Epithelial cell of prostate (primary cell): ENCODE results near the gene PRDM16.

Source experiments
- DNase-seq: peaks from one replicate; pipeline ENCODE4 v3.0.0-alpha.2; 2011; ENCODE audit warnings: low read depth, low spot score
- H3K27ac ChIP-seq: fragments of 450-650 bp; 2 replicates; pipeline ENCODE4 v1.5.1; 2017; ENCODE audit warnings: mild to moderate bottlenecking

PRDM16 gene

DNA sequence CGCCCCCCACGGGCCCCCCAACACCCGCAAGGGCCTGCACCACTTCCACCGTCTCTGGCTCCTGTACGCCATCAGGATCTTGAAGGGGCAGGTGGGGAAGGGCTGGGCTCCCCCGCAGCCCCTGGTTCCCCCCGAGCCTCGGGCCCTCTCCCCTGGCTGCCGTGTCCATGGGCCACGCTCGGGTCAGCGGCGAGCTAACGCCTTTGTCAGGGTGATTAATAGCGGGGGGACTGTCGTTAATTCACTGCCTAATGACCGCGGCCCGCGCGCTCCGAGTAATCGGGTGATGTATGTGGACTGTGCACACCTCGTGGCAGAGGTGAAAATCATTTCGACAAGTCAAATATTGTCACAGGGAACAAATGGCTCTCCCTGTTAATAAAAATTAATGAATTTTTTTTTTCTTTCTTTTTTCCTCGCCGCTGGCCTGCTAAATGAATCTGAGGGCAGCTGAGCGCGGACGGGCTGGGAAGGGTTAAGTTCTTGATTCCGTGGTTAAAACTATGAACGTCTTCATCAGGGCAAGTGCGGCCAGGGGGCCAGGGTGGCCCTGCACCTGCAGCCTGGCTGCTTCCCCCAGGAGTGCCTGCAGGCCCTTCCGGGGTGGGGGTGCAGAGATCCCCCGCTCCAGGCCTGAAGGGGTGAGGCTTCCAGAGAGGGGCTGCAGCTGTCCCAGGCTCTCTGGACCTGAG lies 100.8 kb downstream of the PRDM16 start:
- H3K27ac ChIP-seq: no peak overlapping the region

DNA sequence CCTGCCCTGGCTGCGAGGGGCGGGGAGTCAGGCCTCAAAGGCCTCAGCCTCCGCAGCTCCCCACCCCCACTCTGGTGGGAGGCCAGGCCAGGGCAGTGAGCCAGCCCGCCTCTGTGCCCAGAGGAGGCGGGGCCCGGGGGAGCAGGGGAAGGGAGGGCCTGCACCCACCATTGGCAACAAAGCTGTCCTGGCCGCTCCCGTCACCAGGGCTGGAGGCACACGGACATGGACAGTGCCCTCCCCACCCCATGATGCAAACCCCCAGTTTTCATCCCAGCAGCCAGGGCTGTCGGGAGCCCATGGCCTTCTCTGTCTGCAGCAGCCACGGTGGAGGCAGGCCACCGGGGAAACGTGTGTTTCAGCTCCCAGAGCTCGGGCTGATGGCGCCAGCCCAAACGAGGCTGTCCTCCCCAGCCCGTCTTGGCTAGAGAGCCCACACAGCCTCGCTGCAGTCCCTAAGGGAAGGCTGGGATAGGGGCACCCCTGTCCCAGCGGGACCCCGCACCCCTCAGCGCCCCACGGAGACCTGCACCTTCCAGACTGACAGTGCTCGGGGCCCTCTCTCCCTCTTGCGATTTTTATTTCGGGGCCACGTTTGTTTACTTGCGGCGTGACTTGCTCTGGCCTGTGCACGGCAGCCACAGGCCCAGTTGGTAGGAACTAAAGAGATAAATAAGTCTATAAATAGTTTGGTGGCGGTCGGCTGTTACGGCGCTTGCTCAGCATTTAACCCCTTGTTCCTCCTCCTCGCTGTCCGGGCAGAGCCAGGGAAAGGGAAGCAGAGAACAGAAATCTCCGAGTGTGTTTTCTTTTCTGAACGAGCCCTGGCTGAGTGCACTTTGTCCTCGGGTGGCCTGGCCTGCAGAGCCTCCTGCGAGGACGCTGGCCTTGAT lies 101.8 kb downstream of the PRDM16 start:
- no peak for DNase-seq
- H3K27ac ChIP-seq: no peak overlapping the region

More for the DNA sequence above, 100.8 kb downstream of the PRDM16 start:
- no peak for DNase-seq

DNA sequence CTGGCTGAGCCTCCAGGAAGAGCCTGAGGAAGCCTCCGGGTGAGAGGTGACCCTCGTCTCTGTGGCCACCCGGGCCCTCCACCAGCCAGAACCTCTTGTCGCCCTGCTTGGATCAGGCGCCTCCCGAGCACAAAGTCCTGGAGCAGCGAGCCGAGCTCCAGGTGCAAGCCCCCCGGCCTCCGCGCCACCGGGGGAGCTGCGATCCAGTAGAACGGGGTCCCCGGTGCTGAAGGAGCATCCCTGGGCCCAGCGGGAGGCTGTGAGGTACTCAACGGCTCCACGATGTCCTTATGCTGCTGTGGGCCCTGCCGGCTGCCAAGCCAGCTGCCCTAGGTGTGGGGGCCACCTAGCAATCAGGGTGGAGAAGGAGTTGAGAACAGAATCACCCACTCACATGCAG lies 102.8 kb downstream of the PRDM16 start:
- no peak overlapping the region for H3K27ac ChIP-seq
- DNase-seq: no peak

DNA sequence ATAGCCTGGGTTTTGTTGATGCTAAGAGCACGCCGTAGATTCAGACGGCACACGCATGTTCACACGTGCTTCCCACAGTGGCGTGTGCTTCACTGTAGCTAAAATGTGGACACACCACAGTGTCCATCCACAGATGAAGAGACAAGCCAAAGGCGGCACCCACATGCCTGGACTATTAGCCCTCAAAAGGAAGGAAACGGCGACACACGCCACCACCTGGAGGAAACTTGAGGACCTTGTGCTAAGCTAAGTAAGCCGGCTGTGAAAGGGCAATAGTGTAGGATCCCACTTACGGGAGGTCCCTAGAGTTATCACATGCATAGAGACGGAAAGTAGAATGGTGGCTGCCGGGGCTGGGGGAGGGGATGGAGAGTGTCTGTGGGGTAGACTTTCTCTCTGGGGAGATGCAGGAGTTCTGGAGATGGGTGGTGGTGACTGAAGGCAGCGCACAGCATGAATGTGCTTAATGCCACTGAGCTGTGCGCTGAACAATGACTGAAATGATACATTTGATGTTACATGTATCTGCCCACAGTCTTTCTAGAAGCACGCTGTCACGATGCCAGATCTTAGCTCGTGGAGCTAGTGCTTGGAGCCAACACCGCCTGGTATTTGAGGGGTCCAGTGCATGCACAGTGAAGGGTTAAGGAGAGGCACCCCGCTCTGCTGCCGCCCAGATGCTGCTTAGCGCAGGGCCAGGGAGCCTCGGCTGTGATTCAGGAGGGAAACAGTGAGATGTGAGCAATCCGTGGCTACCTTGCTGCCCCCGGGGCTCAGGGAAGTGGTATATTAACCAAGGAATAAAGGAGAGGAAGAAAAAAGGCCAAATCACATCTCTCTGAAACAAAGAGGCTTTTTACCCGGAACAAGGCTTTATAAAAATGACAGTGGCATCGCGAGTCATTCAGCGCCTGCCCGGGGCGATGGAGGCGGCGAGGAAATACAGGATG lies 103.7 kb downstream of the PRDM16 start:
- no peak for DNase-seq
- no peak overlapping the region for H3K27ac ChIP-seq

DNA sequence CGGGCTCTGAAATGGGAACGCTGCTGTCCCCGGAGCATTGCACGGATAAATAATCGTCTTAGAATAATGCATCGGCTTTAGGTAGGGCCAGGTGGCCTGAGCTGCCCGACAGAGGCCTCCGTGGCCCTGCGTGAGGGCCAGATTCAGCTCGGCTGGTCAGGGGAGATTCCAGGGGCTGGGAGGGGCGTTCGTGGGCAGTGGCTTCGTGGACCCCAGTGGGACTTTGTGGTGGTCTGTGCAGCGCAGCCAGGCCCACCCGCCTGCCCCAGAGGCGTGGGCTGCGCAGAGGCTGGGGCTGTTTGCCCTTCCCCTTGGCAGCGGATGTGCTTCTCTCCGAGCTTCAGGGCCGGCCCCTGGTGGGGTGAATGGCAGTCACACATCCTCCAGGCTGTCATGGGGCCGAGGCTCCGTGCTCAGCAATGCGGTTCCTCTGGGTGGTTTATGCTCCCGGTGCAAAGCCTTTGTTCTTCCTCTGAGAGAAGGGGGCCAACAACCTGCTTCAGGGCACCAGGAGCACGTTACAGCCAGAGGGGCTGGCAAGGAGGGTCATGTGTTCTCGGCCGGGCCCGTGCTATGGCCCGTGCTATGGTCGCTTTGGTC lies 104.5 kb downstream of the PRDM16 start:
- no peak overlapping the region for H3K27ac ChIP-seq
- DNase-seq: no peak

DNA sequence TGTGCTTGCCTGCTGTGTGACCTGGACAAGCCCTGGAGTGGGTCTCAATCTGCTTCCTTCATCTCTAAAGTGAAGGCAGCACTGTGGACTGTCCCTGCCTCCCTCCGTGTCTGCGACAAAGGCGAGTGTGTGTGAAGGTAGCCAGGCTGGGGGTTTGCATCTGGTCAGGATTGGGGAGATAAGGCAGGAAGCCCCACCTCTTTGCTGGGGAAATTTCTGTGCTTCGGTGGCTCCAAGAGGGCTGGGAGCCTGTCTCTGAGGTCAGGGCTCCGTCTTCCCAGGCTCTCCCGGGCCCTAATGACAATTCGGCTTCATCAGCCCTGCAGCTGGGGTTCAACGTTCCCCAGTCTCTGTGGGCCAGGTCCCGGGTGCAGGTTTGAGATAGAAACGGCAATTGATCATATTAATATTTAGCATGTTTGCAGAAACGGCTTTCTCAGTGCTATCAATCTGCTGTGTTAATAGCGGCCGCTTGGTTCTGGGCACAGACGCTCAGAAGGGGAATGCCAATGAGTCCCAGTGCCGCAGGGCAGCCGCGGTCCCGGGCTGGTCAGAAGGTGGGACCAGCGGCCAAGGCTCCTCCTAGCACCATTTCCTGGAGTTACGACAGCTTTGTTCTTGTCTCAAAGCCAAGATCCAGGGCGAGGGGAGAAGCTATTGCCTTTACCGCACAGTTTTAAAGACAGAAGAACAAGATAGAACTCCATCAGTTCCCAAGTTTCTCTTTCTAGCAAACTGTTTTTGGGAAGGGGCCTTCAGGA lies 105.7 kb downstream of the PRDM16 start:
- no peak overlapping the region for H3K27ac ChIP-seq
- DNase-seq: no peak

DNA sequence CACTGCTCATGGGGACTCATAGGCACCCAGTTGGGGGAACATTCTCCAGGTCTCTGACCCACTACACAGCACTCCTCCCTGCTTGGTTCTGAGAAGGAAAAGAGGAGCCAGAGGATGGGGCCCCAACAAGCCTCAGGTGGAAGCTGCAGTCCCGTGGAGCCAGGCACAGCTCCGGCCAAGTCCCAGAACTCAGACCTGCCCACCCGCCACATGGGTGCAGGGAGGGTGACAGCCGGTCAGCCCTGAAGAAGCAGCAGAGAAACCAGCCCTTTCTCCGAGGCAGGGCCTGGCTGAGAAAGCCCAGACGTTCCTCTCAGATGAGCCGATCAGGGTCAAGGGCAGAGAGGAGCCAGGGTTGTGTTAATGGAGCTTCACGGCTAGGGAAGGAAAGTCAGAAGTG lies 106.5 kb downstream of the PRDM16 start:
- no peak for DNase-seq
- no peak overlapping the region for H3K27ac ChIP-seq

DNA sequence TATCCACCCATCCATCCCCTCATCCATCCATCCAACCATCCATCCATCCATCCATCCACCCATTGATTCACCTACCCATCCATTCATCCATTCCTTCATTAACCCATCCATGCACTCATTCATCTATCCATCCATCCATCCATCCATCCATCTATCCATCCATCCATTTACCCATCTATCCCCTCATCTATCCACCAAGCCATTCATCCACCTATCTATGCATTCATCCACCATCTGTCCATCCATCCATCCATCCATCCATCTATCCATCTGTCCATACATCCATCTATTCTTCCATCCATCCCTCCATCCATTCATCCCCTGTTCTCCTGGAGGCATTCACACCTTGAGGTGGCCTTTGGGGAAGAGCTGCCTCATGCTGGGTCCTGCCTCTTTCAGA lies 107.0 kb downstream of the PRDM16 start:
- H3K27ac ChIP-seq: no peak overlapping the region
- DNase-seq: no peak

DNA sequence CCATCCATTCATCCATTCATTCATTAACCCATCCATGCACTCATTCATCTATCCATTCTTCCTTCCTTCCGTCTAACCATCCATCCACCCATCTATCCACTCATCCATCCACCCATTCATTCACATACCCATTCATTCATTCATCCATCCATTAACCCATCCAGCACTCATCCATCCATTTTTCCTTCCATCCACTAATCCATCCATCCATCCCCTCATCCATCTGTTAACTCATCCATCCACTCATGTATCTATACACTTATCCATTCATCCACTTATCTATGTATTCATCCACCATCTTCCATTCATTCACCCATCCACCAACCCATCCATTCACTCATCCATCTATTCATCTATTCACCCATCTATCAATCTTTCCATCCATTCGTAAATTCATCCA lies 107.8 kb downstream of the PRDM16 start:
- no peak overlapping the region for H3K27ac ChIP-seq
- DNase-seq: no peak

DNA sequence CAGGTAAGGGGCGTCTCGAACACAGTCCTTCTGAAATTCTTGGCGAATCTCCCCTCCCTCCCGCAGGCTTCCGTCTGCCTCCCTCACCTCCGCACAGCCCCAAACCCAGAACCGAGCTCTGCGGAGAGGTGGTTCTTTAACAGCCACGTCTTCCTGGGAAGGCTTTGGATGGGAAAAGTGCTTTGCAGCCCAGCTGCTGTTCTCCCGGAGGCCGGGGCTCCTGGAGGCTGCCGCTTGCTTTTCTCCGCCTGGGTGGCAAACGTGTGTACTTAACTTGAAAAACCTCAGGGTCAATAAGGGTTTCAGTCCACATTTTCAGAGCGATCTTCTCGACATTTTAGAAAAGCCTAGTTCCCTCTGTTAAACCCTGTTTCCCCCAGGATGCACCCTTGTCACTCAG lies 109.3 kb downstream of the PRDM16 start:
- H3K27ac ChIP-seq: no peak overlapping the region

DNA sequence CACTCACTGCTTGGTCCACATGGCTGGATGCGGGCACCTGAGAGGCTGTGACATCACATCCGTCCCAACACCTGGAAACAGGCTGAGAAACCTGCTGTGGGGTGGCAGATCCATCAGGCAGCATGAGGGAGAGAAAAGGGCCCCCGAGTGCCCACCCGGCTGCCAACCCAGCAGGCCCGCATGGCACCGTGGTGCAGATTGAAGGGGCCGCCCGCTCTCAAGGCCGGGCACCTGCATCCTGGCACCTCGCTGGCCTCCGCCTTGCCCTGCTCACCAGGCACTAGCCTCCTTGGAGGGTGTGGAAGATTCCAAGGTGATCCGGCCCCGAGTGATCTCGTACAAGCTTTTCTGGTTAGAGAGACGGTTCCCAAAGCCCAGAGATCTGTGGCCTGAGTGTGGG lies 110.5 kb downstream of the PRDM16 start:
- no peak overlapping the region for H3K27ac ChIP-seq
- no peak for DNase-seq

More for the DNA sequence above, 109.3 kb downstream of the PRDM16 start:
- DNase-seq: no peak

DNA sequence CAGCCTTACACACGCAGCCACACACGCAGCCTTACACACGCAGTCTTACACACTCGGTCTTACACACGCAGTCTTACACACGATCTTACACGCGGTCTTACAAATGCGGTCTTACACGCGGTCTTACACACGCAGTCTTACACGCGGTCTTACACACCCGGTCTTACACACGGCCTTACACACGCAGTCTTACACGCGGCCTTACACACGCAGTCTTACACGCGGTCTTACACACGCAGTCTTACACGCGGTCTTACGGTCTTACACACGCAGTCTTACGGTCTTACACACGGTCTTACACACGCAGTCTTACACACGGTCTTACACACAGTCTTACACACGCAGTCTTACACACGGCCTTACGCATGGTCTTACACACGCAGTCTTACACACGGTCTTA lies 111.9 kb downstream of the PRDM16 start:
- H3K27ac ChIP-seq: no peak overlapping the region
- DNase-seq: no peak

DNA sequence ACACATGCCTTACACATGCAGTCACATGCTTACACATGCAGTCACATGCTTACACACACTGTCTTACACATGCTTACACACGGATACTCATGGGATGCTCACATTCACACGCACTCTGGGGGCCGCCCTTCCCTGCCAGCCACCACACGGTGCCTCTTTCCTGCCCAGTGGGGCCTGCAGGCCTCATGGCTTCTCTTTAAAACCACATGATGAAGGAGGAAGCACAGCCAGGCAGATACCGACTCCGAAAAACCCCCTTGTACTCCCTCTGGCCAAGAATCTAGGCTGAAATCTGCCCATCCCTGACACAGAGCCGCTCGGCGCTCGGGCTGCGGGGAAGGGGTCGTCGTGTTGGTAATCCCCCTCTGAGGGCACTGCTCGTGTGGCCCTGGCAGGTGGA lies 113.0 kb downstream of the PRDM16 start:
- no peak for DNase-seq
- no peak overlapping the region for H3K27ac ChIP-seq

DNA sequence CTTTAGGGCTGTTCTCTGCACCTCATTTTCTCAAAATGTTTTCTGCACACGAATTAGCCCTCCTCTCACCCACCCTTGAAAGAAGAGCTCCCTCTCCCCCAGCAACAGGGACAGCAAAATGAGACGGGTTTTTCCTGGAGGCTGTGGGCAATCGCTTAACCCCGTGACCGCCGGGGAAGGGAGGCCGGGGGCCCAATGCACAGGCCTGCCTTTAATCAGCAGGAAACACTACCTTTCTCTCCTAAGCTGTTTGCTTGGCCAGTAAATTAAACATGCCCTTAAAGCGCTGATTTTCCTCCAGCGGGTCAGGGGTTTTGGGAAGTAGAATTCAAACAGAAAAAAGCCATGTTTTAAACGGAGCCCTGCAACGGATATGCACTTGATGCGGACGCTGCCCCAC lies 114.4 kb downstream of the PRDM16 start:
- no peak overlapping the region for H3K27ac ChIP-seq
- no peak for DNase-seq

DNA sequence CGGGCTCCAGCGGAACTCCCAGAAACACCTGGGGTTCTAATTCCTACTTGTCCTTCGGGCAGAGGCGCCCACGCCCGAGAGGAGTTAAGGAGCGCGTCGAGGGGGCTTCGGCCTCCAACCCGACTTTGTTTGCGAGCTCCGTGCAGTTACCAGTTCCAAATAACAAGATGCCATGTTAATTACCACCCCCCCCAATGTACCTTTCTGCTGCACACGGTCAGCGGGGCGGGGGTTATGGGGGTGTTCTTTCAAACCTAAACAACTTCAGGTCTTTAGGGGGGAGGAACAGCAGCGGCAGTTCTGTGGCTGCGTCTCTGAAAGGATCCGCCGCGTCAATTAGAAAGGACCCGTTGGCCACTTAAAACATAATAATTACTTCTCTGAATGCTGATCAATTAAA lies 114.8 kb downstream of the PRDM16 start:
- no peak for DNase-seq
- no peak overlapping the region for H3K27ac ChIP-seq

DNA sequence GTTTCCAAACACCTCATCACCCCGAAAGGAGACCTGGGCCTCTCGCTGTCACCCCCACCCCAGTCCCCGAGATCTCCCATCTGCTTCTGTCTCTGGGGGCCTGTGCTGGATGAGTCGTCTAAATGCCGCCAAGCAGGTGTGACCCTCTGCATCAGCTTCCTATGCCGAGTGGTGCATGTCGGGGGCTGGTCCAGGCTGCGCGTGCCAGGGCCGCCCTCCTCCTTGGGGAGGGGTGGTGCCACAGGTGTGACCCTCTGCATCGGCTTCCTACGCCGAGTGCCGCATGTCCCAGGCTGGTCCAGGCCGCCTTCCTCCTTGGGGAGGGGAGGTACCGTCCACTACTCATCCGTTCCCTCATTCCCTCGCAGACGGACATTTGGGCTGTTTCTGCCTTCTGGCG lies 115.7 kb downstream of the PRDM16 start:
- H3K27ac ChIP-seq: no peak overlapping the region
- DNase-seq: no peak

DNA sequence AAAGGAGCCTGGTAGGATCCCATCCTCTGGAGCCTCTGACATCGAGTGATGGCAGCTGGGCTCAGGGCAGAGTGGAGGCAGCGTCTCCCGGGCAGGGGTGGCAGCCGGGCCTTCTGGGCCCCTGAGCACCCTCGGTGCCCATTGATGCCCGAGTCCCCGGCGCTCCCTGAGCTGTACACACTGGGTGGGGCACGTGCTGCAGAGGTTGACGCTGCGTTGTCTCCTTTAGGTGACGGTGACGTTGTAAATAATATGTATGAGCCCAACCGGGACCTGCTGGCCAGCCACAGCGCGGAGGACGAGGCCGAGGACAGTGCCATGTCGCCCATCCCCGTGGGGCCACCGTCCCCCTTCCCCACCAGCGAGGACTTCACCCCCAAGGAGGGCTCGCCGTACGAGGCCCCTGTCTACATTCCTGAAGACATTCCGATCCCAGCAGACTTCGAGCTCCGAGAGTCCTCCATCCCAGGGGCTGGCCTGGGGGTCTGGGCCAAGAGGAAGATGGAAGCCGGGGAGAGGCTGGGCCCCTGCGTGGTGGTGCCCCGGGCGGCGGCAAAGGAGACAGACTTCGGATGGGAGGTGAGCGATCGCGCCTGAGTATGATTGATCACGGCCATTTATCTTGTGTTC lies 117.0 kb downstream of the PRDM16 start:
- no peak overlapping the region for H3K27ac ChIP-seq
- no peak for DNase-seq

DNA sequence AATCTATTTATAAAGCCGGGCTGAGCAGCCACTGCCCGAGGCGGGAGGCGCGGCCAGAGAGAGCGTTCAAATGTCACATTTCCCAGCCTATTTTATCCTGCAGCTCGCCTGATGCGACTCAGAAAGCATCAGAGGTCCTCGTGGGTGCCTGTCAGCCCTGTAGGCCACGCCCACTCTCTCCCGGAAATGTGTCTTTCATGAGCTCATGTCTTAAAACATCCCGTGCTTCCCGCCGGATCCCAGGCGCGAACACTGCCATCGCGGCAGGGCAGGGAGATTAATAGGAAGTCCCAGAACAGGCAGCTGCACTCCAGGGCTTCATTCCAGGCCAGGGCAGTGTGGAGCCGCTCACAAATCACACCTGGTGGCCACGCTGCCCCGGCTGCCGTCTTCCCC lies 117.5 kb downstream of the PRDM16 start:
- no peak overlapping the region for H3K27ac ChIP-seq
- DNase-seq: no peak
